Panc1 (cell line): ENCODE measurements around the gene AKT1. TPM values are rescaled to one million over a fixed set of nuclear protein-coding genes. Genes with fewer than 3 reads are reported as not detected.

Experiments
- ATAC-seq: fragments of 200-7000 bp; cut with Tn5 transposase; 2 replicates; pipeline ENCODE4 v1.9.1; 2020; ENCODE audit warnings: mild to moderate bottlenecking, moderate library complexity
- BruUV-seq: library from RNA; stranded (reverse); fragments of 400-500 nt; replicated peaks from 2 replicates; lab custom pipeline; 2021; lab: Mats Ljungman, UMichigan
- CTCF ChIA-PET: fragments of 300-600 bp; sonication (Branson Sonifier 250); formaldehyde crosslinking; loops from one replicate; lab custom pipeline; 2022; ENCODE audit warnings: antibody characterized with exemption; lab: Charles Lee
- POLR2A ChIA-PET: fragments of 300-600 bp; sonication (Branson Sonifier 250); formaldehyde crosslinking; loops from one replicate; lab custom pipeline; 2022; ENCODE audit warnings: antibody characterized with exemption; lab: Charles Lee
- DNase-seq: peaks from one replicate; pipeline ENCODE4 v3.0.0-alpha.2; 2010; ENCODE audit warnings: low read depth, low spot score
- H3K27ac ChIP-seq: 2 replicates; pipeline ENCODE4 v1.5.1; 2011; ENCODE audit warnings: mild to moderate bottlenecking, low read length, inconsistent platforms
- H3K27me3 ChIP-seq: fragments of 200-500 bp; sonication (Bioruptor generic); 2 replicates; pipeline ENCODE4 v1.6.0; 2014; ENCODE audit warnings: low read length, inconsistent platforms; ENCODE audit not compliant: control insufficient read depth, insufficient read depth
- H3K36me3 ChIP-seq: fragments of 200-500 bp; sonication (Bioruptor generic); 2 replicates; pipeline ENCODE4 v1.5.1; 2014; ENCODE audit warnings: inconsistent platforms, mild to moderate bottlenecking, low read length, moderate library complexity; ENCODE audit not compliant: control insufficient read depth, insufficient read depth
- H3K4me1 ChIP-seq: 2 replicates; pipeline ENCODE4 v1.5.1; 2011; ENCODE audit warnings: inconsistent platforms, mild to moderate bottlenecking, low read length, moderate library complexity; ENCODE audit not compliant: control insufficient read depth, insufficient read depth
- H3K4me3 ChIP-seq, 2 experiments: 2 replicates each; pipeline ENCODE4 v1.5.1; 2011 to 2012; ENCODE audit warnings: low read depth in 2 of 2, low read length in 2 of 2, mild to moderate bottlenecking in 2 of 2, inconsistent platforms in 1 of 2, moderate library complexity in 1 of 2
- H3K9me3 ChIP-seq: fragments of 200-500 bp; sonication (Bioruptor generic); 2 replicates; pipeline ENCODE4 v1.5.1; 2014; ENCODE audit warnings: low read depth, mild to moderate bottlenecking, inconsistent platforms, low read length, moderate library complexity; ENCODE audit not compliant: control insufficient read depth, insufficient read depth
- CTCF ChIP-seq: fragments of 450-650 bp; IDR thresholded peaks from 2 replicates; pipeline ENCODE4 v1.5.1; 2017; ENCODE audit warnings: mild to moderate bottlenecking
- POLR2AphosphoS5 ChIP-seq: IDR thresholded peaks from 2 replicates; pipeline ENCODE4 v1.6.1; 2012; ENCODE audit warnings: mild to moderate bottlenecking, low read depth, low read length, moderate library complexity
- REST ChIP-seq, 2 experiments: IDR thresholded peaks; 2 replicates each; pipeline ENCODE4 v1.6.1; 2011 to 2012; ENCODE audit warnings: low read depth in 2 of 2, control low read depth in 1 of 2, low read length in 1 of 2, mild to moderate bottlenecking in 1 of 2, moderate library complexity in 1 of 2; ENCODE audit not compliant: insufficient read depth in 1 of 2
- SIN3A ChIP-seq: IDR thresholded peaks from 2 replicates; pipeline ENCODE4 v1.6.1; 2012; ENCODE audit warnings: low read depth, mild to moderate bottlenecking, low read length, moderate library complexity, borderline replicate concordance; ENCODE audit not compliant: insufficient read depth
- TCF7L2 ChIP-seq: IDR thresholded peaks from 2 replicates; pipeline ENCODE4 v1.6.1; 2011; ENCODE audit warnings: mild to moderate bottlenecking, low read depth, low read length, inconsistent platforms
- in situ Hi-C: cut with HindIII; loops from 2 replicates; pipeline ENCODE4 v1.10.0; 2016; ENCODE audit warnings: low sequenced_read_pairs, low pct_unique_long_range_greater_than_20kb
- intact Hi-C: fragments of 100-400 bp; cut with micrococcal nuclease; formaldehyde crosslinking; loops from one replicate; pipeline ENCODE4 v1.10.0; 2022; ENCODE audit not compliant: unreplicated experiment
- total RNA-seq: library from RNA; stranded (reverse); gene quantifications from one replicate; pipeline ENCODE4 v1.2.1, GENCODE V29; 2021; ENCODE audit not compliant: unreplicated experiment

AKT1 gene
- total RNA-seq, 1 experiment from 2014 or later = 175 TPM

- H3K4me3 ChIP-seq = no peak overlapping the region
- H3K36me3 ChIP-seq = peaks cover 3% of the 10 kb centered on the region; the same call in 1 of the 2 replicates
- no peaks in the 10 kb centered on the region for H3K27me3 ChIP-seq
- ChIA-PET POLR2A (no interaction called here), CTCF (no interaction called here)
- in situ Hi-C loops (no loop called here), intact Hi-C loops (no loop called here)
- TF ChIP-seq POLR2AphosphoS5 (no peak), REST (IDR thresholded peaks at IDR 0.05; ENCODE audit: insufficient read depth in 1 of 2, low read depth in 2 of 2, low read length in 1 of 2) (no peak), TCF7L2 (no peak), SIN3A (no peak), CTCF (no peak)
- peaks cover 7% of the 10 kb centered on the region for H3K4me1 ChIP-seq
- no peak overlapping the region for H3K27ac ChIP-seq
- no peaks in the 10 kb centered on the region for H3K9me3 ChIP-seq
- BruUV-seq = no TSS peak
- no peak for ATAC-seq
- DNase-seq = no peak
Measured at GRCh38 chr14:104755621-104756020, 39.9 kb downstream of the AKT1 start.

- no peaks in the 10 kb centered on the region for H3K27me3 ChIP-seq
- peaks cover 3% of the 10 kb centered on the region; the same call in 1 of the 2 replicates for H3K36me3 ChIP-seq
- H3K9me3 ChIP-seq = no peaks in the 10 kb centered on the region
- H3K4me3 ChIP-seq = peak overlapping the region; percentile 73 to 88
- intact Hi-C loops = no loop called here
- ATAC-seq = no peak
- no peak overlapping the region; the same call in 1 of the 2 replicates for H3K27ac ChIP-seq
- in situ Hi-C loops = no loop called here
- peaks cover 14% of the 10 kb centered on the region for H3K4me1 ChIP-seq
- DNase-seq = no peak
- TF ChIP-seq SIN3A (no peak), CTCF (no peak), POLR2AphosphoS5 (no peak), REST (IDR thresholded peaks at IDR 0.05; ENCODE audit: insufficient read depth in 1 of 2, low read depth in 2 of 2, low read length in 1 of 2) (no peak), TCF7L2 (no peak)
- TSS peak; percentile 76 for BruUV-seq
- ChIA-PET POLR2A (no interaction called here), CTCF (interaction anchor here (0.6 kb wide), 1 partner anchor 72 kb away, joined by 3 read pairs; no protein-coding TSS in a partner anchor)
Measured at GRCh38 chr14:104754213-104754851, 41.2 kb downstream of the AKT1 start.
